ENCODE data around the gene CHTOP.
"Not testable (repeated sequence)": the region's sequence is repeated elsewhere in the genome, so short reads cannot be mapped to it uniquely, and the experiment has no call there.

CHTOP gene, protein sequence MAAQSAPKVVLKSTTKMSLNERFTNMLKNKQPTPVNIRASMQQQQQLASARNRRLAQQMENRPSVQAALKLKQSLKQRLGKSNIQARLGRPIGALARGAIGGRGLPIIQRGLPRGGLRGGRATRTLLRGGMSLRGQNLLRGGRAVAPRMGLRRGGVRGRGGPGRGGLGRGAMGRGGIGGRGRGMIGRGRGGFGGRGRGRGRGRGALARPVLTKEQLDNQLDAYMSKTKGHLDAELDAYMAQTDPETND

DNA sequence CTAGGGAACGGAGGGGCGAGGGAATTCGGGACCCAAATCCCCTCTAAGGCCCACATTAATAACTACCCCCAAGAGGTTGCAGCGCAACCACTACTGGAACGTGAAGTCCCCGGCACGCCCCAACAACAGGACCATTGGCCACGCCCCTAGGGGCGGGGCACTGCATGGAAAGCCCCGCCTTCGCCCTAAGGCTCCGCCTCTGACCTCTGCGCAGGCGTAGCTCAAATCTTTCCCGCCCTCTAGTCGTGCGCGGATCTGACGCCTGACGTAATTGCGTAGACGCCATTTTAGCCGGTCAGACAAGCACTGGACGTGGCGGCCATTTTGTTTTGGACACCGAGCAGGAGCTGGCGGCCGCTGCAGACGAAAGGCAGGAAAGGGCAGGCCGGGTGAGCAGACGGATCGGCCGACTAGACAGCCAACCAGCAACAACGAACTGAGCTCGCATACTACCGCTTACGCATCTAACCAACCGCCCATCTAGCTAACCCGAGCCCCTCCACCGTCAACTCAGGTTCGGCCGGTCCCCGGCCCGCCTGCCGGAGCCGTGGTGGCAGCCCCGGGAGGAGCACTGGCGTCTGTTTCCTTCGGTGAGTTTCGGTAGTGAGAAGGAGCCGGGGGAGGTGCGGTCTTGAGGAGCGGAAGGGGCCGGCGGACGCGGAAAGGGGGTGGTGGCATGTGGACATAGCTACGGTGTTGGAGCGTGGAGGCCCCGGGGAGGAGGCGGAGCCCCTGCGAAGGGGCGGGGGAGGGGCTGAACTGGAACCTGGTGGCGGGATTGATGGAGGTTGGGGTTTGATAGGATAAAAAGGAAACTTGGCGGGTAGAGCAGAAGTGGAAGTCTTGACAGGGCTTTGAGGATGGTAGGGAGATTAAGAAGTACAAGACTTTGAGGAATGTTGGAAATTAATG, at the start of gene CHTOP:
TSS of gene CHTOP (plus strand) at position 313 of the 912 bp plus-strand sequence. CDS start 2,523 bp downstream, outside the sequence.
- peak; percentile 96 to 97 for DNase-seq

DNA sequence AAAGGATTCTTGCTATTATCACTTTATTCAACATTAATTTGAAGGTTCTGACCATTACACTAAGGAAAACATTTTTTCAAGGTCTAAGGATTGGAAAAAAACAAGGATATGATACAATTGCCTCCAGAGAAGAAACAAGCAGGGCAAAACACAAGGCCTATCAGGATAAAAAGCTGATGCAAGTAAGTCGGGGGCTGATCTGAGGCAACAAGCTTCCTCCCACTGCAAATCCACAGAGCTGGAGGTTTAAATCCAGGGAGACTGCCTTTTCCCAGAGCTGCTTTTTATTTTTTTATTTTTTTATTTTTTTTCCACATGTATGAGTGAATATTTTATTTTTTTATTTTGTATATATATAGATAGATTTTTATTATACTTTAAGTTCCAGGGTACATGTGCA, 48.9 kb upstream of the CHTOP start:
- DNase-seq: no peak

DNA sequence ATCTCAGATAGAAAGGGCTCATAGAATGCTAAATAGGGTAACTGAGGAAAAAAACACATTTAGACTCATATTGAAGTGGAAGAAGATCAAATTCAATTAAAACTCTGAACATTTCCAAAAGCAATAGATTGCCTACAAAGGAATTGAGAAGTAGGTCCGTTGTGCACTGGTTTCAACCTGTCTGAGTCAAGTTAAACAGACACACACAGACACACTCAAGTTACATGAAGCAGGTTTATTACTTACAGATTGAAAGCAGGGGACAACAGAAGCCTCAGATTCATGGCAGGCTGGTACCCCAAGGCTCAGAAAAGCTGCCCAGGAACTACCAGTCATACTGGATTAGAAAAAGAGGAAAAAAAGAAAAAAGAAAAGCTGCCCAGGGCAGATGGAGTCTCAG, 47.5 kb upstream of the CHTOP start:
- DNase-seq: no peak

DNA sequence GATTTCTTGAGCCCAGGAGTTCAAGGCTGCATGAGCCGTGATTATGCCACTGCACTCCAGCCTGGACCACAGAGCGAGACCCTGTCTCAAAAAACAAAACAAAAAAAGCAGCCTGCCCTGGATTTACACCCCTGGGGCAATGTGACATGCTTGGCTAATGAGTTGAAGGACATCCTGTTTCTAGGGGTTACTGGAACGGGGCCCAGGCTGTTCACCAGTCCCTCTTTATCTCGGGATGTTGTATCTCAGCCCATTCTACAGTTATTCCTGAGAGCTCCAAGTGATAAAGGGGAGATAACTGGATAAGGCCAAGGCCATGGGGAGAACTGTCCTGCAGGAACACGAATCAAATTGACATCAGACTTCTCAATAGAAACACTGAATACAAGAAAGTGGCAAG, 46.6 kb upstream of the CHTOP start:
- DNase-seq: no peak

DNA sequence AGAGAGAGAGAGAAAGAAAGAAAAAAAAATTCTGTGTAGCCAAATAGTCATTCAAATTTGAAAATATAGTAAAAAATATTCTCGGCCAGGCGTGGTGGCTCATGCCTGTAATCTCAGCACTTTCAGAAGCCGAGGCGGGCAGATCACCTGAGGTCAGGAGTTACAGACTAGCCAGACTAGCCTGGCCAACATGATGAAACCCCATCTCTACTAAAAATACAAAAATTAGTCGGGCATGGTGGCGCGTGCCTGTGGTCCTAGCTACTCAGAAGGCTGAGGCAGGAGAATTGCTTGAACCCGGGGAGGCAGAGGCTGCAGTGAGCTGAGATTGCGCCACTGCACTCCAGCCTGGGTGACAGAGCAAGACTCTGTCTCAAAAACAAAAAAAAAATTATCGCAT, 45.8 kb upstream of the CHTOP start:
- not testable (repeated sequence) for DNase-seq

DNA sequence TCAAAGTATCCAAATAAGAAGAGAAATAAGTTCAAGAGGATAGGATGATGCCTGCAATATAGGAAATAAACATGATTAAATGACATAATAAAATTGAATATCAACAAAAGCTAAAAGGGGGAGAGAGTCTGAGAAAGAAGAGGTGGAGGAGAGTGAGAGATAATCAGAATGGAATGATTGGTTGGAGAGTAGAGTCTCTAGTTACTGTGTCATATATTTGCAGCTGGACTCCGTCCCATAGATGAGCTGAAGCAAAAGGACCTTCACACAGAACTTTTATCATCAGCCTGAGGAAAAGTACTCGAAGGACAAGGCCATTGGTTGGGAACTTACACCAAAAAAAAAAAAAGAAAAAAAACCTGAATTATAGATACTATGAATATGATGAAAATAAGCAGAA, 45.4 kb upstream of the CHTOP start:
- DNase-seq: no peak

DNA sequence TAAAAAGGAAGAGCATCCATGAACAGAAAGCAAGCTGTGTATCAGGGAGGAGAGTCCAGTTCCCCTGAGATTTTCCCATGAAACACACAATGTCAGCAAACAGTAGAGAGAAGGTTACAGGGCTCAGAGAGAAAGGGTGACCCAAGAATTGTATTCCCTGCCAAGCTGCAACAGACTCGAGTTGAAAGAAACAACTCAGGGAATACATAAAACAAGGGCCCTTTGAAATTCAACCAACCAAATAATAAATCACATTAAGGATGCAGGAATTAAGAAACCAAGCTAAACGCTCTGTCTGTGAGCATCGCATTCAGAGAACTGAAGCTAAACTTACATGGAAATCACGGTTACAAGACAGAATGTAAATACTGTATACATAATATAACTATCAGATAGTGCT, 41.1 kb upstream of the CHTOP start:
- DNase-seq: no peak

DNA sequence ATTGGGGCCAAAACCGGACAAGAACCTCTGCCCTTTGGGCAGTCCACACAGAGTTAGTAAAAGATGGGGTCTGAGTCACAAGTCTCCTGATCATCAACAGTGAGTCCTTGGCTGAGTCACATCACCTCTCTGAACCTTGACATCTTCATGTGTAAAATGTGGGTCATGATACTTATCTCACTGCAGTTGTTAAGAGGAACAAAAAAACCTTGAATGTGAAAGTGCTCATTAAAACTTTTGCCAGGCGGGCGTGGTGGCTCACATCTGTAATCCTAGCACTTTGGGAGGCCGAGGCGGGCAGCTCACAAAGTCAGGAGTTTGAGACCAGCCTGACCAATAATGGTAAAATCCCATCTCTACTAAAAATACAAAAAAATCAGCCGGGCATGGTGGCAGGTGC, 36.7 kb upstream of the CHTOP start:
- no peak for DNase-seq

DNA sequence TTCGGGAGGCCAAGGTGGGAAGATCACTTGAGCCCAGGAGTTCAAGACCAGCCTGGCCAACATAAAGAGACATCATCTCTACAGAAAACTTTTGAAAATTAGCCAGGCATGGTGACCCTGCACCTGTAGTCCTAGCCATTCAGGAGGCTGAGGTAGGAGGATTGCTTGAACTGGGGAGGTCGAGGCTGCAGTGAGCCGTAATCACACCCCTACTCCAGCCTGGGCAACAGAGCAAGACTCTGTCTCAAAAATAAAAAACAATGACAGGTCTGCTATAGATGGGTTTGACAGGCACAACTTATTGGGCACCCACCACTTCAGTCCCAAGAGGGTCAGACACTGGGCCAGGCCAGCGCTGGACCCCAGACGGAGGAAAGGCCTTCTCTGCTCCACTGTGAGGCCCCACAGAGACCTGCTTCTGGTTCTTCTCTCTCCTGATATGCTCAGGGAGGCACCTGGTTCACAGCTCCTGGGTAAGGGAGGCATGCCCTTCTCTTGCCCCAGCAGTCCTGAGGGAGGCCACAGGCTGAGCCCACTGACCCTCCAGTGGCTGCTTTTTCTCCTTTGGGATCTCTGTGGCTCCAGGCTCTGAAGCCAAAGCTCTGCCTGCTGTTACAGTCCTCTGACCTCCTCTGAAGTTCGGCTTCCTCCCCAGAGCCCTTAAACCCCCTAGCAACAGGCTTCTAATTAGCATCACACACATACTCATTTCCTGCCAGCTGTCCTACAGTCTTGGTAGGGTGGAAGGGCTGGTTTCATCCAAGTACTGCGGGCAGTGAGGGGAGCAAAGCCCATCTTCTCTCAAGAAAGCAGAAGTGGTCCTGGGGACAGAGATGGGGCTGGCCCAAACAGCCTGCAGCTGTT, 35.3 kb upstream of the CHTOP start:
- DNase-seq: peak; percentile 26 to 68

DNA sequence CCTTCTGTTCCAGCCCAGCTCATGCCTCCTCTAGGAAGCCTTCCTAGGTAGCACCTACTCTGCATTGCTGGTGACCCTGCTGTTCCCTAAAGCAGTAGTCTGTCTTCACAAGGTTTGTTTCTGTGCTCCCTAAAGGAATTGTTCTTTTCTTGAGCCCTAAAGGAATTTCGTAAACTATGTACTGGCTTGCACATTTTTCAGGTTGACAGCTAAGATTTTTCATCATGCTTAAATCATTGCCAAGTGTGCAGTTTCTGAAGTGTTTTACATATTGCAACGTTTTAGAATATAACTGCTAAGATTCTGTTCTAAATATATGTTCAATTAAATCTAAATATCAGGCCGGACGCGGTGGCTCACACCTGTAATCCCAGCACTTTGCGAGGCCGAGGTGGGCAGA, 34.0 kb upstream of the CHTOP start:
- DNase-seq: no peak

DNA sequence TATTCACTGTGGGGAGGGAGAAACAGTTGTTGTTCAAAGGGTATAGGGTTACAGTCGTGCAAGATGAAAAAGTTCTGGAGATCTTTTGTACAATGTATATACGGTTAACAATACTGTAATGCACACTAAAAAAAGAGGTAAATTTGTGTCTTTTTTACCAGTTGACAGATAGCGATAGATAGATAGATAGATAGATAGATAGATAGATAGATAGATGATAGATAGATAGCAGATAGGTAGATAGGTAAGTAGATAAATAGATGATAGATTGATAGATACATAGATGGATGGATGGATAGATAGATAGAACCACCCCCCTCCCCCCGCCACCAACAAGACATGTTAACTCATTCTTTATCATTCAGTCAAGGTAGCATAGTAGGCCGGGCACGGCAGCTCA, 31.1 kb upstream of the CHTOP start:
- DNase-seq: no peak

DNA sequence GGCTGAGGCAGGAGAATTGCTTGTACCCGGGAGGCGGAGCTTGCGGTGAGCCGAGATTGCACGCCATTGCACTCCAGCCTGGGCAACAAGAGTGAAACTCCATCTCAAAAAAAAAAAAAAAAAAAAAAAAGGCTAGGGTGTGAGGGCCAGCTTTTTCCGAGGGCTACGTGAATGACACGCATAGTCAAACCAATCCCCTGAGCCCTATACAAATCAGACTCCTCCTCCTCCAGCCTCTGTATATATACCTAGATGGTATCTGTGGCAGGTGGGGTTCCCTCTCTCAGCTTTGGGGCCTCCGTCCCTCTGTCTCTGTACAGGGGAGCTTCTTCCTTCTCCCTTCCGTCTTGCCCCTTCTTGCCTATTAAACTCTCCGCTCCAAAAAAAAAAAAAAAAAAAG, 27.7 kb upstream of the CHTOP start:
- DNase-seq: no peak

DNA sequence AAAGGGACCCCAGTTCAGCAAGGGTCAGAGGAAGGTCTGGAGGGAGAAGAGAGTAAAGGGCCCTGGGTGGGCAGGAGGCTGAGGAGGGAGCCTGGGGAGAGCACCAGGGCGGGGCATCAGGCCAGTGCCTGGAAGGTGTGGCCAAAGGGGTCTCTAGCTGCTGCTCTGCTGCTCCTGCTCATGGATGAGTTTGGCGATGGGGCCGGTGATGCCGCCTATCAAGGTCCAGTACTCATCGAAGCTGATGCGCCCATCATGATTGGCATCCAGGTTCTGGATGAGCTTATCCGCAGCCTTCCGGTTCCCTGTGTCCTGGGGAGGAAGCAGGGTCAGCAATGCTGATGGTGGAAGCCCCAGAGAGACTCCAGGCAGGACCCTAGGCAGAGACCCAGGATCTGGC, 26.5 kb upstream of the CHTOP start:
- no peak for DNase-seq

DNA sequence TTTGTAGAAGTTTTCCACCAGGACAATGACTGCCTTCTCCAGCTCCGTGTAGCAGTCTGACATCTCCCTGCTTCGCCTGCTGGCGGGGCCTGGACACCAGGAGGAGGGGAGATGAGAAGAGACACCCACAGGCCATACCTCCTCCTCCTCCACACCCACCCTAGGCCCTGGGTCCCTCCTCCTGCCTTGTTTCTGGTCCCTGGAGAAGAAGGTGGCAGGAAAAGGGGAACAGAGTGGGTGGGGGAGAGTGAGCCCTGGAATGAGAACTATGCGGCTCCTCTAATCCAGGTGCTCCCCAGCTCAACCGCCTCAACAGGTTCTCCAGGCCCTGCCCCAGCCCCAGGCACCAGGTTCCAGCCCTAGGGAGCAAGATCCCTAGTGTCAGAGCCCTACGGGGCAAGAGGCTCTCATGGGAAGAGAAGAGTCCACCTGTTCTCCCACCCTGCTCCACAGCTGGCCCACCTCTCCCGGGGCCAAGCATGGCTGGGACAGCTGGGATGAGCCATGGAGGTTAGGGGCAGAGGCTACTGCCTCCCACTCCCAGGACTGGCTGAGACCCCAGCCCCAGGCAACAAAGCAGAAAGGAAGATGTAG, 25.7 kb upstream of the CHTOP start:
- DNase-seq: no peak

DNA sequence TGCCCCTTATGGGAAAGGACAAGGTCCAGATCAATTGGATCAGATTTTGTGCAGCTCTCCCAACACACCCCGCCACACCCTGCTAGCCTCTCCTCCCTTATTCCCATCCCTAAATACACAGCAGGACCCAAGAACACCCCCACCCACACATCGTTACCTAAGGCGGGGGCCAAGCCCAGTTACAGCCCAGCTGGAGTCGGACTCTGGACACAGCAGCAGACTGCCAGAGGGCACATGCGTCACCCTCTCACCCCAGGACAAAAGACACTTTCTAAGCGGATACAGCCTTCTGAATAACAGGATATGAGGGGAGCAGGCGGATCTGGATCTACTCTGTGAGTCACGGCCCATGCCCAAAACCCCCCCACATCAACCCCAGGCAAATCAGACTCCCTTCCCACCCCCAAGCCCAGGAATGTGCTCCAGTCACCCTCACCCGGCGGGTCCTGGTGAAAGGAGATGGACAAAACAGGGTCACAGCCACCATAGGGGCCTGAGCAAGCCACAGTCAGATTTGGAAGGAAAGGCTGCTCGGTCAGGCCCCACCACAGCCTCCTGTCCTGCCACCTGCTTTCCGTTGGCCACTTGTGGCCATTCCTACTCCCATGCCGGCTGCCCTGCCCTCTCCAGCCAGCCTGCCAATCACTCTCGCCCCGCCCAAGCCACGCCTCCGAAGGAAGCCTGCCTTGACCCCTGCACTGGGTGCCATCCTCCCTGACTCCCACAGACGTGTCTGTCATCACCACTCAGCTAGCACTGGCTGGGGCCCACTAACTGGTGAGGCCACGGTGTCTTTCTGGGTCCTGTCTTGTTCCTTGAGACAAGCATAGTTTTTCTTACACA, 24.9 kb upstream of the CHTOP start:
- DNase-seq: no peak

DNA sequence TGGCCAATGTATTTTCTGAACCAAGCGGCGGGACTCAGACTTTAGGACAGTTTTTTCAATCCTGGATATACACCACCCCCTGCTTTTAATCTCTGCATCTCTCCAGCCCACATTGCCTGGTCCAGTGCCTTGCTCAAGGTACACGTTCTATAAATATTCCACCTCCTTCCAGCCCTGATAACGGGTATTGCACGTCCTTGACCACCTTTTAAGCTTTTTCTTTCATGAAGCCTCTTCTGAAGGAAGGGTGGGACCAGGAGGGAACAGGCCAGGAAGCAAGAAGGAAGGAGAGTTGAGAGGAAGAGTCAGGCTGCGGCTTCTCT, 24.3 kb upstream of the CHTOP start:
- no peak for DNase-seq

DNA sequence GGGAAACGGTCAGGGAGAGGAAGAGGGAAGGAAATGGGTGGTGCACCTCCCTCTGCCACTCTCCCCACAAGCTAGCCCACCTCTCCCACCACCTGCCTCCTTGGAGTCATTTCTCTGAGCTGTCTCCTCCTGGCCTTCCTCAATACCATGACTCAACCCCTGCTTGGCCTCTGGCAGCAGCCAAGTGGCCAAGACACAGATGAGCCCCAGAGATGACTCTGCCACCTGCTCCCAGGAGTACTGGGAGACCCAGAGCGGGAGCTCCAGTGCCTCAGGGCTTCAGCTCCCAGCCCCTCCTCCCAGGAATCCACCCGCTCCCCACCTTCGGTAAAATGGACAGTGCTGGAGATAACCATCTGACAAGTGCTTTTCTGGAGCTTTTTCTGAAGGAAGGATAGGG, 23.5 kb upstream of the CHTOP start:
- DNase-seq: no peak

DNA sequence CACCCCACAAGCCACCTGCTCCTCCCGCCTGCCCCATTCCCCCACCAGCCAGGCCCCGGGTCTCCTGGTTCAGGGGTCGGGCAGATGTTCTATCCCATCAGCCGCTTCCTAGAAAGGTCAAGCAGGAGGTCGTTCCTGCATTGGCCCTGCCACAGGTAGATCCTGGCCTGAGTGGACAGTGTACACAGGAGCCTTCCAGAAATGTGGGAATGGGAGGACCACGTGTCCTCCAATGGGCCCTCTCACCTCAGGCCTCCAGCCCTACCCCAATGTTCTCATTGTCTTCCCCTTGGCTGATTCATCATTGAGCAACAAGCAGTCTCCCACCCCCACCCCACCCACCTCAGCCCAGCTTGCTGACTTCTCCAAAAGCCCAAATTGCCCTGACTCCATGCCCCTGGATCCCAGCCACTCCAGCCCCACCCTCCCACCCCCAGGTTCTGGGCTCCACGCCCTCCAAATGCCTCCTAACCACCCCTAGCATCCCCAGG, 23.0 kb upstream of the CHTOP start:
- DNase-seq: no peak

DNA sequence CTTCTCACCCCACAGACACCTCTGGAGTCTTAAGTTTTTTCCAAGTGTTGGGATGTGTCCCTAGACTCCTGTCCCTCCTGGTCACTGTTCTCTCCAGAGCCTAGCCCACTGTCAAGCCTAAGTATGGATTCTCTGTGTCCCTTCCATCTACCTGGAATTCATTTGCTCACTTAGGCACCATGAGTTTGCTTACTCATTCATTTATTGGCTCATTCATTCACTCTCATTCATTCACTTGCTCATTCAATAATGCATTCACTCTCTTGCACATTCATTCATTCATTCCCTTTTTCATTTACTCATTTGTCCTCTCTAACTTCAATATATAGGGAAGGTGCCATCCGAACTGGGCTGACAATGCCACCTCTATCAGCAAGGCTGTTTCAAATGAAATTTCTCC, 22.5 kb upstream of the CHTOP start:
- no peak for DNase-seq

DNA sequence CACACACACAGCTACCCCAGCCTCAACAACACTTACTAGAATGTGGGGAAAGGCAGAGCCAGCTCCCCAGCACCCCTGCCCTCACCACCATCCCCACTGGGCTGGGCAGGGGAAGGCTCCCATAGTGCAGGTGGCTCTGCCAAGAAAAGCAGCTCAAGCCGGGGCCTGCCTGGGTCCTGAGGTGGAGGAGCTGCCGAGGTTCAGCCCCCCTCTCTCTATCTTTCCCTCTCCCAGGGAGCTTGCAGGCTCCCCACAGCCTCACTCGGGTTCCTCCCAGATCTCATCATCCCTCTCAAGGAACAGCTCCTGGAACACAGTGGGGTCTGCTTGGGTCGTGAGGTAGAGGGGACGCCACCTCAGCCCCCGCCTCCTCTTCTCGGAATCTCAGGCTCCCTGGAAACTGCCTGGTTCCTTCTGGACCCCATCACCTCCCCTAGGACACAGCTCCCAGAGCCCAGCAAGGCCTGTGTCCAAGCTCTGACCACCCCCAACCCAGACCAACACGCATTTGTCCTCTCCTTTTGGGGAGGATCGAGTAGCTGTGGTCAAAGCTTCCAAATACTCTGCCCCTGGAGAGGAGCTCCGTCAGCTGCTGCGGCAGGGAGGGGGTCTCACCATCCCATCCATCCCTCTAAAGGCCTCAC, 21.6 kb upstream of the CHTOP start:
- DNase-seq: no peak

DNA sequence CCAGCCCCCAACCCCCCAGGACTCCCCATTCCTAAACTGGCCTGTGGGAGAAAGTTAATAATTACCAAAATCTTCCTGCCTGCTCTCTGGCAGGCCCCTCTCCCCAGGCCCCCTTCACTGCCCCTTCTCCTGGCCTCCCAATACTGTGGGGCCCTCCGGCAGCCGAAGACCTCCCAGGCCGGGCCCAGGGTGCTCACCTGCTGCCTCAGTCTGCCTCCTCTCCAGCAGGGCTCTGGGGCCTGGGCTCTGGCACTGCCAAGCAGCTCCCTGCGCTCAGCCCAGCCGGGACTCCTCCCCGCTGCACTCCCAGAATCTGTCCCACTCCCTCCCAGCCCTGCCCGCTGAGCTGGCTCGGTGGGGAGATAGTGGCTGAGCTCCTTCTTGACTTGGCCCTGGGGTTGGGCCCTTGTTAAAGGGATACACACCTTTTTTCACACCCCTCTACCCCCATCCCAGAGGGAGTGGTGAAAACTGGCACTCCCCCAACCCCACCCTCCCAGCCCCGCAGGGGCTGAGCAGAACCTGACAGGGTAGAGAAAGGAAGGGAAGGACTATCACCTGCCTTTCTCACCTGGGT, 21.0 kb upstream of the CHTOP start, which contains the start of gene S100A16:
TSS of gene S100A16 (minus strand) at position 383 of the 577 bp plus-strand sequence. CDS start 4,986 bp downstream, outside the sequence.
- DNase-seq: no peak

Measured in CD4-positive, alpha-beta T cell treated with Interferon alpha-2 for 1 hour (primary cell).